ENCODE results near the gene GPR157. TPM values are rescaled to one million over a fixed set of nuclear protein-coding genes. Genes with fewer than 3 reads are reported as not detected.
A peak's percentile ranks its signal among the peaks of the same experiment; 100 is the strongest.
"Not testable (repeated sequence)": the region's sequence is repeated elsewhere in the genome, so short reads cannot be mapped to it uniquely, and the experiment has no call there.

GPR157 gene
- total RNA-seq, 4 donors from 2014 or later = 2.8 to 10.5 (median 6.2) TPM

DNA sequence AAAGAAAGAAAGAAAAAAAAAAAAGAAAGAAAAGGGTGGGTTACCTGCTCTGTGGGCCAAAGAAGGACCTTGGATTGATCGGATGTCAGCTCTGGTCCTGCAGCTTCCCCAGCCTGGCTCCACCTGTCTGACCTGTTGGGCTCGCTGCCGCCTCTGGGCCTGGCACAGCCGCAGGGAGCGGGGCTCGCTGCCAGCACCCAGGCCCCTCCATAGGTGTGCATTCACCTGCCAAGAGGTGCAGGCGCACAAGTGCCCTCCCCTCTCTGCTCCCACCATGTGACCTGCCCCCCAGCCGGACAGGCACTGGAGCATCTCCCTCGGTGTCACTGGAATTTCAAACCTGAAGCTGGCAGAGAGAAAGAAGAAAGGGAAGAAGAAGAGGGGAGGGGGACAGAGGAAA is 33.1 kb upstream of the GPR157 start:
- Histone ChIP-seq H3K36me3 (no peaks in the 10 kb centered on the region), H3K27ac (peak overlapping the region; percentile 75 to 97 (median 90))
- WGBS, 2 donors = 86 to 91% methylated on average over 7 of the region's 9 CpGs

GRCh38 chr1:9161342-9161741 is 32.4 kb upstream of the GPR157 start:
- WGBS, 2 donors = 69 to 70% methylated on average over 6 of the region's 6 CpGs
- DNase-seq (ENCODE audit: low spot score in 2 of 2) = no peak
- Histone ChIP-seq H3K4me1 (peaks cover 0 to 53% (median 30%) of the 10 kb centered on the region in 4 donors), H3K36me3 (no peaks in the 10 kb centered on the region), H3K4me3 (no peak overlapping the region), H3K27me3 (no peaks in the 10 kb centered on the region), H3K27ac (peak overlapping the region in 2 of 4 donors; percentile 94 to 97), H3K9me3 (no peaks in the 10 kb centered on the region)
- TF ChIP-seq, protein P1, sequence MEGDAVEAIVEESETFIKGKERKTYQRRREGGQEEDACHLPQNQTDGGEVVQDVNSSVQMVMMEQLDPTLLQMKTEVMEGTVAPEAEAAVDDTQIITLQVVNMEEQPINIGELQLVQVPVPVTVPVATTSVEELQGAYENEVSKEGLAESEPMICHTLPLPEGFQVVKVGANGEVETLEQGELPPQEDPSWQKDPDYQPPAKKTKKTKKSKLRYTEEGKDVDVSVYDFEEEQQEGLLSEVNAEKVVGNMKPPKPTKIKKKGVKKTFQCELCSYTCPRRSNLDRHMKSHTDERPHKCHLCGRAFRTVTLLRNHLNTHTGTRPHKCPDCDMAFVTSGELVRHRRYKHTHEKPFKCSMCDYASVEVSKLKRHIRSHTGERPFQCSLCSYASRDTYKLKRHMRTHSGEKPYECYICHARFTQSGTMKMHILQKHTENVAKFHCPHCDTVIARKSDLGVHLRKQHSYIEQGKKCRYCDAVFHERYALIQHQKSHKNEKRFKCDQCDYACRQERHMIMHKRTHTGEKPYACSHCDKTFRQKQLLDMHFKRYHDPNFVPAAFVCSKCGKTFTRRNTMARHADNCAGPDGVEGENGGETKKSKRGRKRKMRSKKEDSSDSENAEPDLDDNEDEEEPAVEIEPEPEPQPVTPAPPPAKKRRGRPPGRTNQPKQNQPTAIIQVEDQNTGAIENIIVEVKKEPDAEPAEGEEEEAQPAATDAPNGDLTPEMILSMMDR (IDR thresholded peaks at IDR 0.05) = no peak
- TF ChIP-seq POLR2A (IDR thresholded peaks at IDR 0.05) (no peak), EP300 (IDR thresholded peaks at IDR 0.05) (no peak)

More for the DNA sequence above, 33.1 kb upstream of the GPR157 start:
- TF ChIP-seq POLR2A (IDR thresholded peaks at IDR 0.05) = no peak
- TF ChIP-seq, protein P1 (IDR thresholded peaks at IDR 0.05) = no peak
- no peak for TF ChIP-seq EP300 (IDR thresholded peaks at IDR 0.05)
- Histone ChIP-seq H3K27me3 (no peaks in the 10 kb centered on the region), H3K4me1 (peaks cover 0 to 56% (median 30%) of the 10 kb centered on the region in 4 donors), H3K4me3 (no peak overlapping the region), H3K9me3 (no peaks in the 10 kb centered on the region)
- DNase-seq (ENCODE audit: low spot score in 2 of 2) = no peak

GRCh38 chr1:9160079-9160717 is 31.3 kb upstream of the GPR157 start:
- DNase-seq (ENCODE audit: low spot score in 2 of 2) = no peak
- Histone ChIP-seq H3K4me1 (peaks cover 0 to 43% (median 29%) of the 10 kb centered on the region in 4 donors), H3K4me3 (no peak overlapping the region), H3K9me3 (no peaks in the 10 kb centered on the region), H3K27ac (no peak overlapping the region), H3K27me3 (no peaks in the 10 kb centered on the region), H3K36me3 (no peaks in the 10 kb centered on the region)
- no peak for TF ChIP-seq EP300 (IDR thresholded peaks at IDR 0.05)
- TF ChIP-seq POLR2A (IDR thresholded peaks at IDR 0.05) = no peak
- TF ChIP-seq, protein P1 (IDR thresholded peaks at IDR 0.05) = no peak
- 93 to 97% methylated on average over 7 of the region's 7 CpGs for WGBS, 2 donors

DNA sequence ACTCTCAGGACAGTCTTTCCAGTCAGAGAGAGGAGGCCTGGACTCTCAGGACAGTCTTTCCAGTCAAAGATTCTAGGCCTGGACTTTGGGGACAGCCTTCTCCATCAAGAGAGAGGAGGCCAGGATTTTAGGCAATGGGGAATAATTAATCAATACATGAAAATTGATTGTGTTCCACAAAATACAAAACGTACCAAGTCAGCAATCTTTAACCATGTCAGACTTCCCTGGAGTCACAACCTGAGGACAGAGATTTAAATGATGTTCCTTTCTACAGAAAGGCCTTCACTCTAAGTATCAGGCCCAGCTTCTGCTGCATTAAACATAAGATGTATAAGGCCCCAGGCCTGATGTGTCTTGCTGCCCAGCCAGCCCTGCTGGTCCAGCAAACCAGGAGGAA is 27.0 kb upstream of the GPR157 start:
- no peak for DNase-seq (ENCODE audit: low spot score in 2 of 2)
- Histone ChIP-seq H3K4me1 (peaks cover 0 to 35% (median 5%) of the 10 kb centered on the region in 4 donors), H3K4me3 (no peak overlapping the region), H3K36me3 (no peaks in the 10 kb centered on the region), H3K27me3 (no peaks in the 10 kb centered on the region), H3K9me3 (no peaks in the 10 kb centered on the region), H3K27ac (no peak overlapping the region)
- 84 to 88% methylated on average over 1 of the region's 1 CpG for WGBS, 2 donors
- TF ChIP-seq POLR2A (IDR thresholded peaks at IDR 0.05) (no peak), EP300 (IDR thresholded peaks at IDR 0.05) (no peak)
- TF ChIP-seq, protein P1 (IDR thresholded peaks at IDR 0.05) = no peak

GRCh38 chr1:9155405-9155804 is 26.5 kb upstream of the GPR157 start:
- H3K4me3 ChIP-seq; H3K27me3 ChIP-seq; DNase-seq (ENCODE audit: low spot score in 2 of 2); H3K9me3 ChIP-seq; H3K36me3 ChIP-seq; H3K27ac ChIP-seq: not testable (repeated sequence)
- H3K4me1 ChIP-seq = peaks cover 0 to 40% (median 7%) of the 10 kb centered on the region in 4 donors
